HepG2 (cell line): ENCODE data around the gene PTRHD1. TPM values are rescaled to one million over a fixed set of nuclear protein-coding genes. Genes with fewer than 3 reads are reported as not detected.

Experiments
- AGO1 ChIP-seq: fragments of 200-400 bp; formaldehyde crosslinking; IDR thresholded peaks from 2 replicates; pipeline ENCODE4 v1.6.1; 2017; ENCODE audit warnings: mild to moderate bottlenecking, low read depth, low read length, moderate library complexity; ENCODE audit not compliant: poor library complexity, severe bottlenecking
- ASH2L ChIP-seq: fragments of 300-600, 200-600 bp; sonication (generic); IDR thresholded peaks from 2 replicates; pipeline ENCODE4 v1.7.0; 2017; ENCODE audit warnings: low read depth, mild to moderate bottlenecking, moderate library complexity, mixed read lengths, low read length; ENCODE audit not compliant: insufficient read length
- FOXO1 ChIP-seq: sonication (generic); formaldehyde crosslinking; IDR thresholded peaks from 2 replicates; pipeline ENCODE4 v1.4.0; 2020; ENCODE audit warnings: missing genetic modification reagents
- GTF2F1 ChIP-seq: fragments of 150-350 bp; IDR thresholded peaks from 2 replicates; pipeline ENCODE4 v1.6.1; 2014; ENCODE audit warnings: low read length
- NPAS2 ChIP-seq: sonication (generic); formaldehyde crosslinking; IDR thresholded peaks from 2 replicates; pipeline ENCODE4 v1.8.0; 2022; ENCODE audit warnings: mild to moderate bottlenecking, missing genetic modification reagents, borderline replicate concordance
- RBM22 ChIP-seq: fragments of 200-400 bp; formaldehyde crosslinking; optimal IDR thresholded peaks from 2 replicates; pipeline ENCODE3; 2017; ENCODE audit warnings: mild to moderate bottlenecking, low read length, moderate library complexity
- RBM39 ChIP-seq: fragments of 200-400 bp; formaldehyde crosslinking; IDR thresholded peaks from one replicate; pipeline ENCODE4 v1.6.1; 2018; ENCODE audit warnings: antibody characterized with exemption, mild to moderate bottlenecking, low read depth, low read length; ENCODE audit not compliant: poor library complexity, severe bottlenecking
- TOPORS ChIP-seq: sonication (generic); formaldehyde crosslinking; IDR thresholded peaks from 2 replicates; pipeline ENCODE4 v1.8.0; 2023; ENCODE audit warnings: mild to moderate bottlenecking, missing genetic modification reagents
- ZMAT3 ChIP-seq: sonication (generic); formaldehyde crosslinking; conservative IDR thresholded peaks from 2 replicates; pipeline ENCODE4 v1.7.0; 2021; ENCODE audit warnings: missing genetic modification reagents
- ZNF350 ChIP-seq: sonication (generic); formaldehyde crosslinking; IDR thresholded peaks from 2 replicates; pipeline ENCODE4 v1.4.0; 2020; ENCODE audit warnings: mild to moderate bottlenecking, low read depth, missing genetic modification reagents, borderline replicate concordance
- ZNF496 ChIP-seq: sonication (generic); formaldehyde crosslinking; IDR thresholded peaks from 2 replicates; pipeline ENCODE4 v1.8.1; 2023; ENCODE audit warnings: mild to moderate bottlenecking, moderate library complexity, missing genetic modification reagents; ENCODE audit not compliant: insufficient replicate concordance
- ZNF530 ChIP-seq: sonication (generic); formaldehyde crosslinking; IDR thresholded peaks from 2 replicates; pipeline ENCODE4 v1.5.0; 2020; ENCODE audit warnings: low read depth, mild to moderate bottlenecking, missing genetic modification reagents
- ZNF577 ChIP-seq: sonication (generic); formaldehyde crosslinking; IDR thresholded peaks from 2 replicates; pipeline ENCODE4 v1.4.0; 2020; ENCODE audit warnings: mild to moderate bottlenecking, low read depth, missing genetic modification reagents, borderline replicate concordance
- ZNF607 ChIP-seq: sonication (generic); formaldehyde crosslinking; IDR thresholded peaks from 2 replicates; pipeline ENCODE4 v1.5.1; 2020; ENCODE audit warnings: missing genetic modification reagents, mild to moderate bottlenecking, borderline replicate concordance
- ZNF850 ChIP-seq: sonication (generic); formaldehyde crosslinking; conservative IDR thresholded peaks from 2 replicates; pipeline ENCODE4 v1.9.0; 2021; ENCODE audit warnings: mild to moderate bottlenecking, missing genetic modification reagents
- polyA plus RNA-seq, 8 experiments: library from polyadenylated mRNA; depleted of rRNA in 3 of 8; stranded (reverse) in 7 of 8; unstranded in 1 of 8; fragments of >200 nt; fragmentation: Illumina TruSeq in 4 of 8; extraction: Trizol in 4 of 8; gene quantifications; 2 replicates each; pipeline versions ENCODE4 v1.2.1 to v1.2.3, GENCODE V29; 2011 to 2016; ENCODE audit warnings: low read depth in 4 of 8, missing spikeins in 1 of 8, mixed read lengths in 1 of 8; ENCODE audit not compliant: insufficient read depth in 1 of 8
- total RNA-seq, 5 experiments: library from RNA; depleted of rRNA; stranded (reverse); fragments of >200 nt; fragmentation: Illumina TruSeq; extraction: Trizol; gene quantifications; 2 replicates each; pipeline ENCODE4 v1.2.3, GENCODE V29; 2016; ENCODE audit warnings: low read depth in 1 of 5
- TF ChIP-seq, protein P1 (sequence below): sonication (generic); formaldehyde crosslinking; IDR thresholded peaks from 2 replicates; pipeline ENCODE4 v1.4.0; 2020; ENCODE audit warnings: mild to moderate bottlenecking, low read depth, missing genetic modification reagents
- TF ChIP-seq, protein P2 (sequence below), 2 experiments: IDR thresholded peaks; 2 replicates each; pipeline ENCODE4 v1.6.1; 2011 to 2012; ENCODE audit warnings: low read length in 2 of 2, borderline replicate concordance in 1 of 2, low read depth in 1 of 2, mild to moderate bottlenecking in 1 of 2, moderate library complexity in 1 of 2
- TF ChIP-seq, protein P3 (sequence below): sonication (generic); formaldehyde crosslinking; IDR thresholded peaks from 2 replicates; pipeline ENCODE4 v1.8.0; 2023; ENCODE audit warnings: mild to moderate bottlenecking, missing genetic modification reagents

Gene PTRHD1
- total and polyA plus RNA-seq, 2 of the 13 experiments (the other 11 are each of a cell fraction or from before 2014, with no cell fraction given), result 72.6 to 90.8 TPM

DNA sequence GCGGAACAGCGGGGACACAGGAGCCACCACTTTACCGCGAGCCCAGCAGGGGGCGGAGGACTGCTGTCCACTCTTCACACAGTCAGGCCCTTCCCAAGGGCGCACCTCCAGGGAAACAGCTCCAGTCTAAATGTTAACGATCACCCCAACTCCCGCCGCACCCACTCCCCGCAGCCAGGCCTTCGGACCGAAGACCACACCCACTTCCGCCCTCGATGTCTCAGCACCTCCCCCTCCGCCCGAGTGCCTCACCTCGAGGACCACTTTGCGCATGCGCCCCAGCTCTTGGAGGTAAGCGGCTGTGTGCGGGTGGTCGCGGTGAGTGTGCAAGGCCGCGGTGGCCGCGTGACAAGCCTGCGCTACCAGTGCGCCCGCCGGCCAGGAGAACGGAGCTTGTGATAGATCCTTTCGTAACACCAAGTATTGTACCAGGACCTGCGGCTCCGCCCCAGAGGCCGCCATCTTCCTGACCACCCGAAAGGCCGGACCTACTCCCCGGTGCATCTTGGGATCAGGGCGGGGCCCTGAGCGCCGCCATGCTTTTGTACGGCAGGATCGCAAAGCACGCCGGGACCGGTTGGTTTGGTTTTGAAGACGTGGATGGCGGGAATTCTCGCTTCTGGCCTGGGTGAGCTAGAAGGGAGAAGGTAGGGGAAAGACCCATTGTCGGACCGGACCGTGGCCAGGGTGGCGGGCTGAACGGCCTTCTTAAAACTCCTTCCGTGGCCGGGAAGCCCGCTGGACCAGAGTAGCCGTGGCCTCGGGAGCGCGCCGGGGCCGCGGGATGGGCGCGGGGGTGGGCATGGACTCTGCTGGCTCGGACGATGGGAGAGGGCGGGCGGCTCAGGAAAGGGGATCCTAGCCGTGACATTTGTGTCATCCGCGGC is at the start of gene PTRHD1, which contains the start of gene CENPO (continued):
- TF ChIP-seq, protein P1, sequence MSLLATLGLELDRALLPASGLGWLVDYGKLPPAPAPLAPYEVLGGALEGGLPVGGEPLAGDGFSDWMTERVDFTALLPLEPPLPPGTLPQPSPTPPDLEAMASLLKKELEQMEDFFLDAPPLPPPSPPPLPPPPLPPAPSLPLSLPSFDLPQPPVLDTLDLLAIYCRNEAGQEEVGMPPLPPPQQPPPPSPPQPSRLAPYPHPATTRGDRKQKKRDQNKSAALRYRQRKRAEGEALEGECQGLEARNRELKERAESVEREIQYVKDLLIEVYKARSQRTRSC (CRISPR knock-in tag), result no peak; the same call in 1 of the 2 replicates
- no peak for TF ChIP-seq ZNF530 (CRISPR knock-in tag)
- TF ChIP-seq GTF2F1, result 0 out of 2 replicates have a peak, but pooled peaks have one; percentile 68
- no peak for TF ChIP-seq RBM22
- no peak for TF ChIP-seq ZNF850 (CRISPR knock-in tag)
- TF ChIP-seq ZMAT3 (CRISPR knock-in tag), result peak; percentile 92
- TF ChIP-seq ASH2L, result peak; percentile 95
- TF ChIP-seq NPAS2 (CRISPR knock-in tag), result no peak
- TF ChIP-seq, protein P2, sequence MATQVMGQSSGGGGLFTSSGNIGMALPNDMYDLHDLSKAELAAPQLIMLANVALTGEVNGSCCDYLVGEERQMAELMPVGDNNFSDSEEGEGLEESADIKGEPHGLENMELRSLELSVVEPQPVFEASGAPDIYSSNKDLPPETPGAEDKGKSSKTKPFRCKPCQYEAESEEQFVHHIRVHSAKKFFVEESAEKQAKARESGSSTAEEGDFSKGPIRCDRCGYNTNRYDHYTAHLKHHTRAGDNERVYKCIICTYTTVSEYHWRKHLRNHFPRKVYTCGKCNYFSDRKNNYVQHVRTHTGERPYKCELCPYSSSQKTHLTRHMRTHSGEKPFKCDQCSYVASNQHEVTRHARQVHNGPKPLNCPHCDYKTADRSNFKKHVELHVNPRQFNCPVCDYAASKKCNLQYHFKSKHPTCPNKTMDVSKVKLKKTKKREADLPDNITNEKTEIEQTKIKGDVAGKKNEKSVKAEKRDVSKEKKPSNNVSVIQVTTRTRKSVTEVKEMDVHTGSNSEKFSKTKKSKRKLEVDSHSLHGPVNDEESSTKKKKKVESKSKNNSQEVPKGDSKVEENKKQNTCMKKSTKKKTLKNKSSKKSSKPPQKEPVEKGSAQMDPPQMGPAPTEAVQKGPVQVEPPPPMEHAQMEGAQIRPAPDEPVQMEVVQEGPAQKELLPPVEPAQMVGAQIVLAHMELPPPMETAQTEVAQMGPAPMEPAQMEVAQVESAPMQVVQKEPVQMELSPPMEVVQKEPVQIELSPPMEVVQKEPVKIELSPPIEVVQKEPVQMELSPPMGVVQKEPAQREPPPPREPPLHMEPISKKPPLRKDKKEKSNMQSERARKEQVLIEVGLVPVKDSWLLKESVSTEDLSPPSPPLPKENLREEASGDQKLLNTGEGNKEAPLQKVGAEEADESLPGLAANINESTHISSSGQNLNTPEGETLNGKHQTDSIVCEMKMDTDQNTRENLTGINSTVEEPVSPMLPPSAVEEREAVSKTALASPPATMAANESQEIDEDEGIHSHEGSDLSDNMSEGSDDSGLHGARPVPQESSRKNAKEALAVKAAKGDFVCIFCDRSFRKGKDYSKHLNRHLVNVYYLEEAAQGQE (IDR thresholded peaks at IDR 0.05; ENCODE audit: borderline replicate concordance in 1 of 2, low read depth in 1 of 2, low read length in 2 of 2), result peak in 1 of 2 experiments; percentile 46; a peak in 1 of 4 replicates
- peak; percentile 70 for TF ChIP-seq AGO1
- TF ChIP-seq TOPORS (CRISPR knock-in tag), result peak; percentile 91; the same call in 1 of the 2 replicates
- no peak for TF ChIP-seq ZNF577
- peak; percentile 99 for TF ChIP-seq RBM39
- peak; percentile 99 for TF ChIP-seq ZNF350 (CRISPR knock-in tag)
- TF ChIP-seq, protein P3, sequence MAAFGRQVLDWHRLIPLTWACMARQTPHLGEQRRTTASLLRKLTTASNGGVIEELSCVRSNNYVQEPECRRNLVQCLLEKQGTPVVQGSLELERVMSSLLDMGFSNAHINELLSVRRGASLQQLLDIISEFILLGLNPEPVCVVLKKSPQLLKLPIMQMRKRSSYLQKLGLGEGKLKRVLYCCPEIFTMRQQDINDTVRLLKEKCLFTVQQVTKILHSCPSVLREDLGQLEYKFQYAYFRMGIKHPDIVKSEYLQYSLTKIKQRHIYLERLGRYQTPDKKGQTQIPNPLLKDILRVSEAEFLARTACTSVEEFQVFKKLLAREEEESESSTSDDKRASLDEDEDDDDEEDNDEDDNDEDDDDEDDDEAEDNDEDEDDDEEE (CRISPR knock-in tag), result no peak; the same call in 1 of the 2 replicates
- TF ChIP-seq FOXO1 (CRISPR knock-in tag), result peak; percentile 77
- TF ChIP-seq ZNF496 (CRISPR knock-in tag), result no peak
- TF ChIP-seq ZNF607 (CRISPR knock-in tag), result peak; percentile 60; the same call in 1 of the 2 replicates
